K562 (cell line): ENCODE data around the gene TRPC4AP. TPM values are rescaled to one million over a fixed set of nuclear protein-coding genes. Genes with fewer than 3 reads are reported as not detected.

Source experiments
- CBFA2T2 ChIP-seq: fragments of 450-650 bp; conservative IDR thresholded peaks from 2 replicates; pipeline ENCODE4 v1.6.1; 2017; ENCODE audit warnings: mild to moderate bottlenecking
- HDGF ChIP-seq: fragments of 450-650 bp; IDR thresholded peaks from 2 replicates; pipeline ENCODE4 v1.6.1; 2016
- ILF3 ChIP-seq: fragments of 450-650 bp; IDR thresholded peaks from 2 replicates; pipeline ENCODE4 v1.6.1; 2018; ENCODE audit warnings: antibody characterized with exemption, mild to moderate bottlenecking, moderate library complexity, borderline replicate concordance
- KAT2B ChIP-seq: IDR thresholded peaks from one replicate; pipeline ENCODE4 v1.6.1; 2012; ENCODE audit warnings: low read depth, mild to moderate bottlenecking, control low read depth, inconsistent platforms, low read length, moderate library complexity
- KLF16 ChIP-seq: IDR thresholded peaks from 2 replicates; pipeline ENCODE4 v1.6.1; 2016; ENCODE audit warnings: antibody characterized with exemption
- NBN ChIP-seq: fragments of 450-650 bp; IDR thresholded peaks from 2 replicates; pipeline ENCODE4 v1.6.1; 2016; ENCODE audit warnings: low read depth, mild to moderate bottlenecking
- PHB2 ChIP-seq: fragments of 450-650 bp; IDR thresholded peaks from 2 replicates; pipeline ENCODE4 v1.6.1; 2017; ENCODE audit warnings: low read depth
- PURB ChIP-seq: sonication (generic); formaldehyde crosslinking; IDR thresholded peaks from 2 replicates; pipeline ENCODE4 v1.9.0; 2021; ENCODE audit warnings: low read depth, mild to moderate bottlenecking, missing genetic modification reagents
- PYGO2 ChIP-seq: fragments of 450-650 bp; IDR thresholded peaks from 2 replicates; pipeline ENCODE4 v1.6.1; 2016; ENCODE audit warnings: mild to moderate bottlenecking, missing genetic modification characterization, moderate library complexity, missing compliant biosample characterization
- RBM22 ChIP-seq: fragments of 200-400 bp; formaldehyde crosslinking; IDR thresholded peaks from 2 replicates; pipeline ENCODE4 v1.6.1; 2018; ENCODE audit warnings: low read length, low read depth; ENCODE audit not compliant: poor library complexity, severe bottlenecking
- RREB1 ChIP-seq: fragments of 250-450 bp; sonication (Bioruptor Pico); IDR thresholded peaks from 2 replicates; pipeline ENCODE4 v1.4.0; 2020
- STAT5A ChIP-seq: IDR thresholded peaks from 2 replicates; pipeline ENCODE4 v1.6.1; 2012; ENCODE audit warnings: low read length, inconsistent platforms, borderline replicate concordance
- TCFL5 ChIP-seq: fragments of 250-450 bp; sonication (Bioruptor Pico); conservative IDR thresholded peaks from 2 replicates; pipeline ENCODE4 v1.6.1; 2021; ENCODE audit warnings: mild to moderate bottlenecking, moderate library complexity, matching md5 sums
- TRIM28 ChIP-seq: fragments of 450-650 bp; IDR thresholded peaks from 2 replicates; pipeline ENCODE4 v1.6.1; 2017
- ZNF239 ChIP-seq: fragments of 250-450 bp; sonication (Bioruptor Pico); IDR thresholded peaks from 2 replicates; pipeline ENCODE4 v1.4.0; 2020; ENCODE audit warnings: mild to moderate bottlenecking
- ZNF764 ChIP-seq: fragments of 250-450 bp; sonication (Bioruptor Pico); IDR thresholded peaks from 2 replicates; pipeline ENCODE4 v1.4.0; 2020; ENCODE audit warnings: low read depth, mild to moderate bottlenecking, moderate library complexity
- ZNF778 ChIP-seq: fragments of 450-650 bp; formaldehyde crosslinking; IDR thresholded peaks from 2 replicates; pipeline ENCODE4 v1.4.0; 2020; ENCODE audit warnings: mild to moderate bottlenecking, moderate library complexity
- ZNF79 ChIP-seq: fragments of 250-450 bp; sonication (Bioruptor Pico); IDR thresholded peaks from 2 replicates; pipeline ENCODE4 v1.4.0; 2020; ENCODE audit warnings: low read depth, mild to moderate bottlenecking, moderate library complexity
- polyA plus RNA-seq, 8 experiments: library from polyadenylated mRNA; depleted of rRNA in 4 of 8; stranded (reverse) in 5 of 8; unstranded in 3 of 8; fragments of >200 nt; fragmentation: Nextera tagmentation in 2 of 8; fragmentation: Illumina TruSeq in 1 of 8; extraction: Ambion mirVana in 2 of 8; extraction: Trizol in 1 of 8; gene quantifications; 2 replicates each; pipeline versions ENCODE4 v1.2.1 to v1.2.3, GENCODE V29; 2011 to 2014; ENCODE audit warnings: inconsistent platforms in 1 of 8, missing spikeins in 1 of 8
- total RNA-seq, 7 experiments: library from RNA; depleted of rRNA in 6 of 7; stranded (reverse); fragments of >200 nt in 6 of 7; fragmentation: Illumina TruSeq in 2 of 7; extraction: Trizol in 2 of 7; gene quantifications; 2 replicates each; pipeline versions ENCODE4 v1.2.1 to v1.2.3, GENCODE V29; 2011 to 2021; ENCODE audit warnings: low replicate concordance in 1 of 7
- TF ChIP-seq, protein P1 (sequence below): sonication (generic); formaldehyde crosslinking; IDR thresholded peaks from 2 replicates; pipeline ENCODE4 v1.8.0; 2022; ENCODE audit warnings: mild to moderate bottlenecking, missing genetic modification reagents

Gene TRPC4AP
- total and polyA plus RNA-seq, 9 of the 15 experiments (the other 6 are each of a cell fraction or from before 2014, with no cell fraction given): 2.3 to 70.3 (median 33.3) TPM

DNA sequence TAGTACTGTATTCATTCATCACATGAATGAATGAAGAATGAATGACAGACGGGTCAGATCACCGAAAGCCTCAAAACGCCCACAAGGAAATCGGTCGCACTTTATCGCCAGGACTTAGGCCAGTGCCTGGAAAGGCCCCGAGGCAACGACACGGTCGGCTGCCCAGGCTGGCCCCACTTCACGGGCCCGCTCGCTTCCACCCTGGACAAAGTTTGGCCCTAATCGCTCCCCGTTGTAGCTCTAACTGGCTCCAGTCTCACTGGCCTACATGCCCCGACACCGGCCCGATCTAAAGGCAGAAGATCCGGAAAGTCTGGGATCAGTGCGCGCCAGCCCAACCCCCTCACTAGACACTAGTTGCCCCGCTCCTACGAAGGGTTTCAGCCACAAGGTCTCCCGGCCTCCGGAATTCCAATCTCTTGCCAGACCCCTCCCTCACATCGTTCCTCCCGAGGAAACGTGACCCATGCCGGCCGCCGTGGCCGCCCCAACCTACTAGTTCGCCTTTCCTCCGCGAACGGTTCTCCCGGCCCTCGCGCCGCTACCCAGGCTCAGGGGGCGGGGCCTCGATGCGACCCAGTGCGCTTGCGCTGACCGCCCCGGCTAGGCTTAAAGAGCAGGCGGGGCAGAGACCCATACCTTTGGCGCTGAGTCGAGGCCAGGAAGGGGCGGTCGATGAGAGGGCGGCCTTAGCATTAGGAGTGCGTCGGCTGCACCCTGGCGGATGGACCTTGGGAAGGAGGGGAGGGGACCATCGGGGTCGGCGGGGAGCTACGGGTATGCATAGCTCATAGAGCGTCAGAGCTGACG lies 137.2 kb downstream of the TRPC4AP start, which contains the start of the genes GSS and MYH7B (continued):
- TF ChIP-seq KAT2B (no peak), CBFA2T2 (no peak), ZNF778 (CRISPR knock-in tag) (no peak), PURB (CRISPR knock-in tag) (no peak), ZNF239 (no peak), RBM22 (no peak), RREB1 (CRISPR knock-in tag) (0 out of 2 replicates have a peak, but pooled peaks have one; percentile 58), PYGO2 (tag) (no peak), KLF16 (no peak), ILF3 (no peak), TRIM28 (0 out of 2 replicates have a peak, but pooled peaks have one; percentile 18), PHB2 (no peak), NBN (no peak), ZNF79 (CRISPR knock-in tag) (no peak), STAT5A (no peak), ZNF764 (CRISPR knock-in tag) (no peak), TCFL5 (no peak), HDGF (no peak)
- TF ChIP-seq, protein P1, sequence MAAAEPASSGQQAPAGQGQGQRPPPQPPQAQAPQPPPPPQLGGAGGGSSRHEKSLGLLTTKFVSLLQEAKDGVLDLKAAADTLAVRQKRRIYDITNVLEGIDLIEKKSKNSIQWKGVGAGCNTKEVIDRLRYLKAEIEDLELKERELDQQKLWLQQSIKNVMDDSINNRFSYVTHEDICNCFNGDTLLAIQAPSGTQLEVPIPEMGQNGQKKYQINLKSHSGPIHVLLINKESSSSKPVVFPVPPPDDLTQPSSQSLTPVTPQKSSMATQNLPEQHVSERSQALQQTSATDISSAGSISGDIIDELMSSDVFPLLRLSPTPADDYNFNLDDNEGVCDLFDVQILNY (CRISPR knock-in tag): peak; percentile 76; the same call in 1 of the 2 replicates
